GM19238 (cell line): ENCODE results near the gene MIA.
"Not testable (repeated sequence)": the region's sequence is repeated elsewhere in the genome, so short reads cannot be mapped to it uniquely, and the experiment has no call there.

ENCODE experiments used
- DNase-seq: peaks from one replicate; pipeline ENCODE4 v3.0.0; 2011; ENCODE audit warnings: low spot score; ENCODE audit not compliant: insufficient read length

The MIA gene

DNA sequence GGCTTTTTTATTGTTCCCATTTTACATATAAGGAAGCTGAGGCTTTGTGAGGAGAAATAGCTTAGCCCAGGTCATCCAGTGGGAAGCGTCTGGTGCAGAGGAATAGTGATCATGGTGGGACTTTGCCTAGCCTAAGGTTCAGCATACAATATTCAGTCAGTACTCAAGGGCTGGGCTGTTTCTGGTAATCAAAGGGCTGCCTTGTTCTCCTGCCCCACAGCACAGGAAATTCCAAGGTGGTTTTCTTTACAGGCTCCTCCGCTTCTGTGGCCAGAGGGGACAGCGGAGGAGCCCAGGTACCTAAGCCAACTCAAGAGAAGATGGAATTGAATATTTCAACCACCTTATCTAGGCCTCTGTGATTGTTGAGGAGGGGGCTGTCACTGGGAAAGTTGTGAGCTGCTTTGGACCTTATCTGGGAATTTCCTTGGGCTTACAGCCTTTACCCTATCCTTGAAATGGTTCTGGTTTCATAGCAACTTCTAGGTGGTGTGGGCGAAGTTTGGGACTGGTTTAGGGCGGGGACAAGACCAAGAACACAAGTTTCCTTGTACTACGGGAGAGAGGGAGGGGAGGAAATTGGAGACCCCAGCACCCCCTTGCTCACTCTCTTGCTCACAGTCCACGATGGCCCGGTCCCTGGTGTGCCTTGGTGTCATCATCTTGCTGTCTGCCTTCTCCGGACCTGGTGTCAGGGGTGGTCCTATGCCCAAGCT is at the start of gene MIA:
Gene MIA (plus strand): TSS at position 606 of the 716 bp plus-strand sequence. CDS start 22 bp downstream, at position 628.
- DNase-seq, result no peak

- DNase-seq, result no peak
Observed at GRCh38 chr19:40726279-40726678, 49.0 kb upstream of the MIA start.

DNA sequence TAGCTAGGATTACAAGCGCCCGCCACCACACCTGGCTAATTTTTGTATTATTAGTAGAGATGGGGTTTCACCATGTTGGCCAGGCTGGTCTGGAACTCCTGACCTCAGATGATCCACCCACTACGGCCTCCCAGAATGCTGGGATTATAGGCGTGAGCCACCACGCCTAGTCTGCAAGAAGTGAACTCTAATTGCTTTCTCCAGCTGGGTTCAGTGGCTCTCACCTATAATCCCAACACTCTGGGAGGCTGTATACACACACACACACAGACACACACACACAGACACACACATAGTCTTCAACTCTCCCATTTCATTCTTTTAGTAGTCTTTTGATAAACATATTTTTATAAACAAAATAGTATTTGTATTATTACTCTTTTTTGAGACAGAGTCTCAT is 45.3 kb upstream of the MIA start:
- not testable (repeated sequence) for DNase-seq

DNA sequence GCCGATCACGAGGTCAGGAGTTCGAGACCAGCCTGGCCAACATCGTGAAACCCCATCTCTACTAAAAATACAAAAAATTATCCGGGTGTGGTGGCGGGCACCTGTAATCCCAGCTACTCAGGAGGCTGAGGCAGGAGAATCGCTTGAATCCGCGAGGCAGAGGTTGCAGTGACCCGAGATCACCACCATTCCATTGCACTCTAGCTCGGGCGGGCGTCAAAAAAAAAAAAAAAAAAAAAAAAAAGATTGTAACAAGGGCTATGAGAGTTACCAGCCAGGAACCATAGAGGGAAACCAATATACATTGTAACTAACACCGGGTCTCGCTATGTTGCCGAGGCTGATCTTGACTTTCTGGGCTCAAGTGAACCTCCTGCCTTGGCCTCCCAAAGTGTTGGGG is 43.0 kb upstream of the MIA start:
- DNase-seq, result not testable (repeated sequence)

DNA sequence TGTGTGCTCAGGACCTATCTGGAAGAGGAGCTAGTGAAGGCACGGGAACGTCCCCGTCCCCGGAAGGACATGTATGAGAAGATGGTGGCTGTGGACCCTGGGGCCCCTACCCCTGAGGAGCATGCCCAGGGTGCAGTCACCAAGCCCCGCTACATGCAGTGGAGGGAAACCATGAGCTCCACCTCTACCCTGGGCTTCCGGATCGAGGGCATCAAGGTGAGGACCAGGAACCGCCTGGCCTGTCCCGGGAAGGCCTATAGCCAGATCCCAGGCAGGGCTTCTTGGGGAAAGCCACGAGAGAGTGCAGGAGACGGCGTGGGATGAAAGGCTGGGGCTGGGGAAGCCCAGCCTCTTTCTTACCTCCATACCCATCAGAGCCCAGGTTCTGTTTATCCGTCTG is 42.2 kb upstream of the MIA start:
- DNase-seq, result no peak

GRCh38 chr19:40735013-40735771 is 40.1 kb upstream of the MIA start:
- DNase-seq, result no peak

DNA sequence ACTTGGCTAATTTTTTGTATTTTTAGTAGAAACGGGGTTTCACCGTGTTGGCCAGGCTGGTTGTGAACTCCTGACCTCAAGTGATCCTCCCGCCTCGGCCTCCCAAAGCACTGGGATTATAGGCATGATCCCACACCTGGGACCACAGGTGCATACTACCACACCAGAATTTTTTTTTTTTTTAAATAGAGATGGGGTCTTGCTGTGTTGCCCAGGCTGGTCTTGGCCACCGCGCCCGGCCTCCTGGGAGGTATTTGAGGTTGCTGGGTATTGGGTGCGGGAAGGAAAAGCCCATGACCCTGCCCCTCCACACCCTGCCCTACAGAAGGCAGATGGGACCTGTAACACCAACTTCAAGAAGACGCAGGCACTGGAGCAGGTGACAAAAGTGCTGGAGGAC is 38.7 kb upstream of the MIA start:
- DNase-seq, result no peak

DNA sequence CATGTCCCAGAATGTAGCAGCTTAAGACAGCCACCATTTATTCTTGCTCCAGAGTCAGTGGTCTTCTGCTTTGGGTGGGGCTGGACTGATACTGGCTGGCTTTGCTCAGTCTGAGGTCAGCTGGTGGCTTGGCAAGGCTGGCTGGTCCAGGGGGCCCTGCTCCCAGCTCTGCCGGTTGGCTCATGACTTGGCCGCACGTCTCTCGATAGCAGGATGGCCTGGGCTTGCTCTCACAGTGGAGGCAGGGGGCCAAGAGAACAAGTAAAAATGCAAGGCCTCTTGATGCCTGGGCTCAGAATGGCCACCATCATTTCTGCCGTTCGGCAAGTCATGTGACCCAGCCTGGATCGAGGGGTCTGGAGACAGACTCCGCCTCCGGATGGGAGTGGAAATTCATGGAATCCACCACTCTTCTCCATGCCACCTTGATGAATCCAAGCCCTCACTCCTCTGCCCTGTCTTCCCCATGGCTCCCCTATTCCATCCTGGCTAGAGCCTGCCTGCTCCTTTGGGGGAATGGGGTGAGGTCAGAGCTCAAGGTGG is 38.1 kb upstream of the MIA start:
- no peak for DNase-seq

GRCh38 chr19:40739030-40739839 is 36.1 kb upstream of the MIA start:
- no peak for DNase-seq

DNA sequence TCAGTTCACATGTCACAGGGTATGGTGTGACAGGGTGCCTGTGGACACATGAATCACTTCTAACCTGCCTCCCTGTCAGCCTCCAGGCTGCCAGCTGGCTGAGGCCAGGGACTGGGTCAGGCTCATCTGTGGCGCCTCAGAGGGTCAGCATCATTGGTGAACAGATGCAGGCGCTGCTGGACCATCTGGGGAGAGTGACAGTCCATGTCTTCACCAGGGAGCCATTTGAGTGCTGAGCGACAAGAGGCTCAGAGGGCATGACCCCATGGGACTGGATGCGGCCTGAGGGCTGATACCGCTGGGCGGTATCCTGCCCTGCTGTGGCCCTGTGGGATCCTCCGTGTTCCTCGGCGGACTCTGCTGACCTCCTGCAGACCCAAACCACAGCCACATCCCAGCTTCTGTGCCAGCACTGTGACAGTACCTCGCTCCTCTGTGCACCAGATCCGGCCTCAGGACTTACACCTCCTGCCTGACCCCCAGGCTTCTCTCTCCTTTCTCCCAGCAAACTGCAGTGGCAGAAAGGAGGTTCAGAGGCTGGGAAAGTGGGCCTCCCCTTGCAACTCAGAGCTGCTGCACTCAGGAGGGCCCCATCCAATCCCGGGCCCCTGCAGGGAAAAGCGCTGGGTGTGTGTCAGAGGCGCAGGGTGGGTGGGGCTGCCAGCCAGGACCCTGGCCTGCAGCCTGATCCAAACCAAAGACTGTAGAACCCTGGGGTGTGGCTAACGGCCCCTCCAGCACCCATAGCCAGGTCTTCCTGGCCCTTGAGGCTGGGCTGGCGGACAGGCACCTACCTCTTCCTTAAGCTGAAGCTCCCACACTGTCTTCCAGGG is 35.2 kb upstream of the MIA start:
- no peak for DNase-seq

GRCh38 chr19:40740747-40741146 is 34.6 kb upstream of the MIA start:
- no peak for DNase-seq

- no peak for DNase-seq
Observed at GRCh38 chr19:40741527-40742390, 33.6 kb upstream of the MIA start.

- DNase-seq, result no peak
Observed at GRCh38 chr19:40742477-40742876, 32.8 kb upstream of the MIA start.

DNA sequence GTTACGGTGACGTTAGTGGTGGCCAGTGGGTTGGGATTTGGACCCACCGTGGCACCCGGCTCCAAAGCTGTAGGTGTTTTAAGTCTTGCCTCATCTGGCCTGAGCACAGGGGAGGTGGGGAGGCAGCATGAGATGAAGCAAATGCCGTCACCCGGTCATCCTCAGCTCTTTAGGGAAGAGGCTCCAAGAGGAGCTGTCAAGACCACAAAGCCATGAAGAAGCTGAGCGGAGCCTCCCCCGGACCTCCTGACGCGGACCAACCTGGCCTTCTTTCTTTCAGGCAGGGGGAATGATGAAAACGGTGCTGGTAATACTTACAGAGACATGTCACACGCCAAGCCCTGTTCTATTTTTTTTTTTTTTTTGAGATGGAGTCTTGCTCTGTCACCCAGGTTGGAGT is 32.4 kb upstream of the MIA start:
- DNase-seq, result no peak

DNA sequence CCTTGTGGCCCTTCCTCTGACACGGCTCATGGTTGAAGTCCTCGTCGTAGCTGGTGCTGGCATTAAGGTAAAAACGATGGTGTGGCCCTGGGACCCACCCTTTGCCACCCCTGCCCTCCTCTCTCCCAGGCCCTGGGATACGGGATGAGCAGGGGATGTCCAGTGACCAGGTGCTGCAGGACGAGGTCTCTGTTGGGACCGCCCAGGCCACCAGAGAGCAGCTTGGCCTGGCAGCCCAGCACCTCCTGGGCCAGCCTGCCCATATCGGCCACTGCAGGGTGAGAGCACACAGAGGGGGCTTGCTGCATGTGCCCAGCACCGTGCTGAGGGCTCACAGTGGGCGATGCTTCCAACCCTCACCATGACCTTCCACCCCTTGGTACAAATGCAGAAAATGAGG is 31.4 kb upstream of the MIA start:
- no peak for DNase-seq

DNA sequence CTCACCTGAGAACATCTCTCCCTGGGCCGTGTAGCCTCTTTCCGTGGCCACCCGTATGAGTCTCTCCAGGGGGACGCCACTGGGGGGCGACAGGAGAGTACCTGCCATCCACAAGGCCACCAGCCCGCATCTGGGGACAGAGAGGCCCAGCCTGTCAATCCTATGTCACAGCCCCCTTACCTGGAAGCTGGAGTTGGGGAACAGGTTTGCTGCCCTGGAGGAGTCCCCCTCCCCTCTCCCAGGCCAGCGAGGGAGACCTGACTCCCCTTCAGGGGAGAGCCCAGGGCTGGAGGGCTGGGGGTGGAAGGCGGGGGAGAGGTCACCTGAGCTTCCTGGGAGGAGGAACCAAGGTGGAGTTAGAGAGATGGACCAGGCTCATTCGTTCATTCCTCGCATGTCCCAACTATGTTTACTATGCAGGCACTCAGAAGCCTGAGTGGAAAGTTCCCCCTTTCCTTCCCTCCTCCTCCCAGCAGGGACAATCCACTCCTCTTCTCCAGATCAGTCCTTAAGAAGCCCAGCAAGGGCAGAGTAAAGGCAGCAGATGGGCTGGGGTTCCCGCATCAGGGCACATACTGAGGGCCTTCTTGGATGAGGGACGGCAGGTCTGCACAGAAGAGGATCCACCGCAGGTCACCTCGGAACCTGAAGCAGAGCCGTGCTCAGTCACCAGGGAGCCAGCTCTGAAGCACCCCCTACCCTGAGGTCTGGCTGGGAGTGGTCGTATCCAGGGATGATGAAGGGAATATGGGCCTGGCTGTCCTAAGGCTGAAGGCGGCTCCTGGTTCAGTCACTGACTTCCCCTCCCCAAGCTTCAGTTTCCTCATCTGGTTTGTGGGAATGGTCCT is 30.5 kb upstream of the MIA start:
- DNase-seq, result peak; percentile 17

DNA sequence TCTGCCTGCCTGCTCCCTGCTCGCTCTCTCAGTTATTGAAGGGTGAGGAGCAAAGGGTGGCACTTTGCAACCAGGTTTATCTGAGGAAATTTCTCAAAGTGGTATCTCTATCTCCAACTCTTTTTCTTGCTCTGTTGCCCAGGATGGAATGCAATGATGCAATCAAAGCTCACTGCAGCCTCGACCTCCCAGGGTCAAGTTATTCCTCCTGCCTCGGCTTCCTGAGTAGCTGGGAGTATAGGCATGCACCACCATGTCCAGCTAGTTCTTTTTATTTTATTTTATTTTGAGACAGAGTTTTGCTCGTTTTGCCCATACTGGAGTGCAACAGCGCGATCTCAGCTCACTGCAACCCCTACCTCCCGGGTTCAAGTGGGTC is 29.9 kb upstream of the MIA start:
- no peak for DNase-seq

- DNase-seq, result no peak
Observed at GRCh38 chr19:40747536-40747935, 27.8 kb upstream of the MIA start.
